ENCODE results near the gene KCNQ1OT1. TPM values are rescaled to one million over a fixed set of nuclear protein-coding genes. Genes with fewer than 3 reads are reported as not detected.

Gene KCNQ1OT1
- total and polyA plus RNA-seq, 4 donors = 0.05 to 4.9 (median 0.61) TPM

DNA sequence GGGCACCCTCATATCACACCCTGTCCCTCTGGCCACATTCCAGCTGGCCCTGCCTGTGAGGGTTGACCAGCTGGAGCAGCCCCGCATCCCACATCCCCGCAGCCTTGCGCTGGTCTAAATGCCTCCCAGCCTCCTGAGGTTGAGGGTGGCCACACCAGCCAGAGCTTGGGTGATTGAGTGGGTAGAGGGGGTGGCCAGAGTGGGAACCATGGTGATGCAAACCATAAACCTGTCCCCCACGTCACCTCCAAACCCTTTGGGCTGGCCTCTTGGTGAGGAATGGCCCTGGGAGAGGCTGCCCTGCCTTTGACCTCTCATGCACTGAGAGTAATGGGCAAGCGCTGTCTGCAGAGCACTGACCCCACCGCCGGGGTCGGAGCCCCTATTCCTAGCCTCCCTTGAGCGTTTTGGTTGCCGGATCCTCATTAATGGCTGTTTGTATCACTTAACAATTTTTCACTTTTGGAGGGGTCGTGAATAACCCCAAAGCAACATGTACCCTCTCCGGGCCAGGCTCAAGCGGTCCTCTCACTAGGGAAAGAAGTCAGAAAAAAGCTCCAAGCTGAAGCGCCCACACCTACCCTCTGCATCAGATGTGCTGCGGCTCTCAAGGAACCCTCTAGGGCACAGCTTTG lies 16.0 kb upstream of the KCNQ1OT1 start:
- no peaks in the 10 kb centered on the region for H3K4me1 ChIP-seq (ENCODE audit: control insufficient read depth in 4 of 4, insufficient read depth in 4 of 4, low read length in 3 of 4)
- no peak overlapping the region for H3K4me3 ChIP-seq (ENCODE audit: low read depth in 1 of 3, low read length in 3 of 3)
- no peaks in the 10 kb centered on the region for H3K36me3 ChIP-seq (ENCODE audit: control insufficient read depth in 4 of 4, insufficient read depth in 3 of 4, low read depth in 1 of 4, low read length in 3 of 4)
- no peaks in the 10 kb centered on the region for H3K27me3 ChIP-seq (ENCODE audit: control insufficient read depth in 4 of 4, insufficient read depth in 4 of 4, low read length in 3 of 4)
- no peaks in the 10 kb centered on the region for H3K9me3 ChIP-seq (ENCODE audit: control insufficient read depth in 4 of 4, low read length in 3 of 4)
- DNase-seq (ENCODE audit: low spot score) = no peak
- no peak overlapping the region for H3K27ac ChIP-seq (ENCODE audit: low read depth in 1 of 2, low read length in 2 of 2)
- H3K9ac ChIP-seq (ENCODE audit: low read depth in 1 of 2, low read length in 2 of 2) = no peak overlapping the region
- TF ChIP-seq RXRA (IDR thresholded peaks at IDR 0.05) (no peak), NR2F2 (IDR thresholded peaks at IDR 0.05) (no peak), ZBTB33 (IDR thresholded peaks at IDR 0.05) (no peak), JUND (IDR thresholded peaks at IDR 0.05) (no peak), FOXA2 (IDR thresholded peaks at IDR 0.05) (no peak), GABPA (IDR thresholded peaks at IDR 0.05 in 1 of 2, conservative IDR thresholded peaks at IDR 0.05 in 1 of 2) (no peak), FOXA1 (IDR thresholded peaks at IDR 0.05) (no peak)
- 90% methylated on average over 15 of the region's 15 CpGs for WGBS

DNA sequence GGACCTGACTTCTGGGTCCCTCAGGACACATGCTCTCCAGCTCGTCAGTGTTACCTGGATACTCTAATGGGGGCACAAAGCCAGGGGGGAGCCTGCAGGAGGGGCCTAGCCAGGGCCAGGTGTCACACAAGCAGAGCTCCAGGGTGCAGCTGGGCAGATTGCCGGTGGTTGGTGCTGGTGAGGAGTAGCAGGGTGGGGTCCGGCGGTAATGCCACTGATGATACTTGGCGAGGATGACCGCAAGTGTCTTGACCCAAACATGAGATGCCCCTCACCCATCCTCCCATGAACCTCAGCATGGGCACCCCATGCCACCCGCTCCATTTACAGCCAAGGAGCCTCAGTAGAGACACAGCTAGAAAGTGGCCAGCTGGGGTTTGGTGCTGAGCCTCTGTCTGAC lies 15.1 kb upstream of the KCNQ1OT1 start:
- H3K36me3 ChIP-seq (ENCODE audit: control insufficient read depth in 4 of 4, insufficient read depth in 3 of 4, low read depth in 1 of 4, low read length in 3 of 4) = no peaks in the 10 kb centered on the region
- no peak for DNase-seq (ENCODE audit: low spot score)
- WGBS = 98% methylated on average over 7 of the region's 7 CpGs
- TF ChIP-seq, protein P1, sequence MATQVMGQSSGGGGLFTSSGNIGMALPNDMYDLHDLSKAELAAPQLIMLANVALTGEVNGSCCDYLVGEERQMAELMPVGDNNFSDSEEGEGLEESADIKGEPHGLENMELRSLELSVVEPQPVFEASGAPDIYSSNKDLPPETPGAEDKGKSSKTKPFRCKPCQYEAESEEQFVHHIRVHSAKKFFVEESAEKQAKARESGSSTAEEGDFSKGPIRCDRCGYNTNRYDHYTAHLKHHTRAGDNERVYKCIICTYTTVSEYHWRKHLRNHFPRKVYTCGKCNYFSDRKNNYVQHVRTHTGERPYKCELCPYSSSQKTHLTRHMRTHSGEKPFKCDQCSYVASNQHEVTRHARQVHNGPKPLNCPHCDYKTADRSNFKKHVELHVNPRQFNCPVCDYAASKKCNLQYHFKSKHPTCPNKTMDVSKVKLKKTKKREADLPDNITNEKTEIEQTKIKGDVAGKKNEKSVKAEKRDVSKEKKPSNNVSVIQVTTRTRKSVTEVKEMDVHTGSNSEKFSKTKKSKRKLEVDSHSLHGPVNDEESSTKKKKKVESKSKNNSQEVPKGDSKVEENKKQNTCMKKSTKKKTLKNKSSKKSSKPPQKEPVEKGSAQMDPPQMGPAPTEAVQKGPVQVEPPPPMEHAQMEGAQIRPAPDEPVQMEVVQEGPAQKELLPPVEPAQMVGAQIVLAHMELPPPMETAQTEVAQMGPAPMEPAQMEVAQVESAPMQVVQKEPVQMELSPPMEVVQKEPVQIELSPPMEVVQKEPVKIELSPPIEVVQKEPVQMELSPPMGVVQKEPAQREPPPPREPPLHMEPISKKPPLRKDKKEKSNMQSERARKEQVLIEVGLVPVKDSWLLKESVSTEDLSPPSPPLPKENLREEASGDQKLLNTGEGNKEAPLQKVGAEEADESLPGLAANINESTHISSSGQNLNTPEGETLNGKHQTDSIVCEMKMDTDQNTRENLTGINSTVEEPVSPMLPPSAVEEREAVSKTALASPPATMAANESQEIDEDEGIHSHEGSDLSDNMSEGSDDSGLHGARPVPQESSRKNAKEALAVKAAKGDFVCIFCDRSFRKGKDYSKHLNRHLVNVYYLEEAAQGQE (IDR thresholded peaks at IDR 0.05) = no peak
- TF ChIP-seq TAF1 (conservative IDR thresholded peaks at IDR 0.05) = no peak
- no peak for TF ChIP-seq NR2F2 (IDR thresholded peaks at IDR 0.05)
- no peak for TF ChIP-seq ZBTB33 (IDR thresholded peaks at IDR 0.05)
- no peak for TF ChIP-seq RXRA (IDR thresholded peaks at IDR 0.05)
- TF ChIP-seq FOXA2 (IDR thresholded peaks at IDR 0.05) = no peak
- no peaks in the 10 kb centered on the region for H3K9me3 ChIP-seq (ENCODE audit: control insufficient read depth in 4 of 4, low read length in 3 of 4)
- H3K27me3 ChIP-seq (ENCODE audit: control insufficient read depth in 4 of 4, insufficient read depth in 4 of 4, low read length in 3 of 4) = no peaks in the 10 kb centered on the region
- no peak overlapping the region for H3K4me3 ChIP-seq (ENCODE audit: low read depth in 1 of 3, low read length in 3 of 3)
- H3K9ac ChIP-seq (ENCODE audit: low read depth in 1 of 2, low read length in 2 of 2) = no peak overlapping the region
- no peaks in the 10 kb centered on the region for H3K4me1 ChIP-seq (ENCODE audit: control insufficient read depth in 4 of 4, insufficient read depth in 4 of 4, low read length in 3 of 4)
- H3K27ac ChIP-seq (ENCODE audit: low read depth in 1 of 2, low read length in 2 of 2) = no peak overlapping the region

GRCh38 chr11:2714463-2714800 lies 14.6 kb upstream of the KCNQ1OT1 start:
- H3K36me3 ChIP-seq (ENCODE audit: control insufficient read depth in 4 of 4, insufficient read depth in 3 of 4, low read depth in 1 of 4, low read length in 3 of 4) = no peaks in the 10 kb centered on the region
- no peaks in the 10 kb centered on the region for H3K4me1 ChIP-seq (ENCODE audit: control insufficient read depth in 4 of 4, insufficient read depth in 4 of 4, low read length in 3 of 4)
- no peak overlapping the region for H3K9ac ChIP-seq (ENCODE audit: low read depth in 1 of 2, low read length in 2 of 2)
- no peak overlapping the region for H3K4me3 ChIP-seq (ENCODE audit: low read depth in 1 of 3, low read length in 3 of 3)
- DNase-seq (ENCODE audit: low spot score) = no peak
- H3K27me3 ChIP-seq (ENCODE audit: control insufficient read depth in 4 of 4, insufficient read depth in 4 of 4, low read length in 3 of 4) = no peaks in the 10 kb centered on the region
- no peaks in the 10 kb centered on the region for H3K9me3 ChIP-seq (ENCODE audit: control insufficient read depth in 4 of 4, low read length in 3 of 4)
- H3K27ac ChIP-seq (ENCODE audit: low read depth in 1 of 2, low read length in 2 of 2) = no peak overlapping the region
- 88% methylated on average over 9 of the region's 9 CpGs for WGBS
- no peak for TF ChIP-seq RXRA (IDR thresholded peaks at IDR 0.05)
- TF ChIP-seq, protein P2, sequence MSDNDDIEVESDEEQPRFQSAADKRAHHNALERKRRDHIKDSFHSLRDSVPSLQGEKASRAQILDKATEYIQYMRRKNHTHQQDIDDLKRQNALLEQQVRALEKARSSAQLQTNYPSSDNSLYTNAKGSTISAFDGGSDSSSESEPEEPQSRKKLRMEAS (IDR thresholded peaks at IDR 0.05) = no peak
- no peak for TF ChIP-seq RAD21 (IDR thresholded peaks at IDR 0.05)
- TF ChIP-seq SP1 (IDR thresholded peaks at IDR 0.05) = no peak
- TF ChIP-seq HNF4A (conservative IDR thresholded peaks at IDR 0.05) = no peak
- no peak for TF ChIP-seq CTCF (IDR thresholded peaks at IDR 0.05; ENCODE audit: low read depth, low read length, missing input control)
- TF ChIP-seq YY1 (IDR thresholded peaks at IDR 0.05) = no peak
- no peak for TF ChIP-seq TAF1 (conservative IDR thresholded peaks at IDR 0.05)
- TF ChIP-seq, protein P3, sequence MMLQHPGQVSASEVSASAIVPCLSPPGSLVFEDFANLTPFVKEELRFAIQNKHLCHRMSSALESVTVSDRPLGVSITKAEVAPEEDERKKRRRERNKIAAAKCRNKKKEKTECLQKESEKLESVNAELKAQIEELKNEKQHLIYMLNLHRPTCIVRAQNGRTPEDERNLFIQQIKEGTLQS (IDR thresholded peaks at IDR 0.05) = no peak
- no peak for TF ChIP-seq FOXA2 (IDR thresholded peaks at IDR 0.05)
- no peak for TF ChIP-seq FOXA1 (IDR thresholded peaks at IDR 0.05)
- TF ChIP-seq GABPA (IDR thresholded peaks at IDR 0.05 in 1 of 2, conservative IDR thresholded peaks at IDR 0.05 in 1 of 2) = no peak
- no peak for TF ChIP-seq NR2F2 (IDR thresholded peaks at IDR 0.05)
